HCT116 (cell line): ENCODE data around the gene MTHFD1L.

Source experiments
- CTCF ChIP-seq, 3 experiments: fragments of 200-600 bp in 1 of 3; sonication (generic) in 1 of 3; IDR thresholded peaks in 2 of 3; conservative IDR thresholded peaks in 1 of 3; 2 replicates each; pipeline ENCODE4 v1.5.1; 2012 to 2017; ENCODE audit warnings: low read depth in 2 of 3, low read length in 2 of 3, antibody characterized with exemption in 1 of 3, borderline replicate concordance in 1 of 3, control low read depth in 1 of 3, mild to moderate bottlenecking in 1 of 3, mixed read lengths in 1 of 3, mixed run types in 1 of 3, moderate library complexity in 1 of 3; ENCODE audit not compliant: insufficient read depth in 1 of 3
- EGR1 ChIP-seq: IDR thresholded peaks from 2 replicates; pipeline ENCODE4 v1.6.1; 2012; ENCODE audit warnings: low read depth
- EZH2 ChIP-seq: fragments of 200-600 bp; sonication (generic); IDR thresholded peaks from 2 replicates; pipeline ENCODE4 v1.6.1; 2017; ENCODE audit warnings: antibody characterized with exemption, mixed run types
- FOSL1 ChIP-seq: IDR thresholded peaks from 2 replicates; pipeline ENCODE4 v1.6.1; 2012; ENCODE audit warnings: low read depth
- JUND ChIP-seq: IDR thresholded peaks from 2 replicates; pipeline ENCODE4 v1.6.1; 2012
- POLR2A ChIP-seq: IDR thresholded peaks from 2 replicates; pipeline ENCODE4 v1.7.0; 2011; ENCODE audit warnings: borderline replicate concordance; ENCODE audit not compliant: insufficient read depth, insufficient read length; ENCODE audit errors: extremely low read depth
- POLR2AphosphoS5 ChIP-seq: IDR thresholded peaks from 2 replicates; pipeline ENCODE4 v1.6.1; 2011; ENCODE audit warnings: mild to moderate bottlenecking, low read depth, low read length, moderate library complexity
- RAD21 ChIP-seq: IDR thresholded peaks from 2 replicates; pipeline ENCODE4 v1.6.1; 2012; ENCODE audit warnings: low read depth, mild to moderate bottlenecking
- SIN3A ChIP-seq: IDR thresholded peaks from 2 replicates; pipeline ENCODE4 v1.6.1; 2012; ENCODE audit warnings: low read depth
- SP1 ChIP-seq: IDR thresholded peaks from 2 replicates; pipeline ENCODE4 v1.6.1; 2012; ENCODE audit warnings: low read depth
- SRF ChIP-seq: IDR thresholded peaks from 2 replicates; pipeline ENCODE4 v1.6.1; 2012; ENCODE audit warnings: low read depth
- TF ChIP-seq, protein P1 (sequence below): IDR thresholded peaks from 2 replicates; pipeline ENCODE4 v1.6.1; 2012
- TF ChIP-seq, protein P2 (sequence below): IDR thresholded peaks from 2 replicates; pipeline ENCODE4 v1.6.1; 2012; ENCODE audit warnings: low read depth
- TF ChIP-seq, protein P3 (sequence below): IDR thresholded peaks from 2 replicates; pipeline ENCODE4 v1.6.1; 2011; ENCODE audit warnings: mild to moderate bottlenecking, low read length, moderate library complexity; ENCODE audit not compliant: insufficient replicate concordance; ENCODE audit errors: extremely low read depth

GRCh38 chr6:151068761-151069312 lies 203.3 kb downstream of the MTHFD1L start:
- TF ChIP-seq CTCF (IDR thresholded peaks at IDR 0.05 in 2 of 3, conservative IDR thresholded peaks at IDR 0.05 in 1 of 3; ENCODE audit: borderline replicate concordance in 1 of 3, insufficient read depth in 1 of 3, low read depth in 2 of 3, low read length in 2 of 3) (no peak), POLR2AphosphoS5 (peak; percentile 11; the same call in 1 of the 2 replicates), SIN3A (no peak), POLR2A (no peak), EZH2 (no peak), EGR1 (no peak), FOSL1 (no peak), RAD21 (no peak), SRF (no peak), JUND (no peak), SP1 (no peak)
- TF ChIP-seq, protein P1, sequence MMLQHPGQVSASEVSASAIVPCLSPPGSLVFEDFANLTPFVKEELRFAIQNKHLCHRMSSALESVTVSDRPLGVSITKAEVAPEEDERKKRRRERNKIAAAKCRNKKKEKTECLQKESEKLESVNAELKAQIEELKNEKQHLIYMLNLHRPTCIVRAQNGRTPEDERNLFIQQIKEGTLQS, result no peak
- TF ChIP-seq, protein P2, sequence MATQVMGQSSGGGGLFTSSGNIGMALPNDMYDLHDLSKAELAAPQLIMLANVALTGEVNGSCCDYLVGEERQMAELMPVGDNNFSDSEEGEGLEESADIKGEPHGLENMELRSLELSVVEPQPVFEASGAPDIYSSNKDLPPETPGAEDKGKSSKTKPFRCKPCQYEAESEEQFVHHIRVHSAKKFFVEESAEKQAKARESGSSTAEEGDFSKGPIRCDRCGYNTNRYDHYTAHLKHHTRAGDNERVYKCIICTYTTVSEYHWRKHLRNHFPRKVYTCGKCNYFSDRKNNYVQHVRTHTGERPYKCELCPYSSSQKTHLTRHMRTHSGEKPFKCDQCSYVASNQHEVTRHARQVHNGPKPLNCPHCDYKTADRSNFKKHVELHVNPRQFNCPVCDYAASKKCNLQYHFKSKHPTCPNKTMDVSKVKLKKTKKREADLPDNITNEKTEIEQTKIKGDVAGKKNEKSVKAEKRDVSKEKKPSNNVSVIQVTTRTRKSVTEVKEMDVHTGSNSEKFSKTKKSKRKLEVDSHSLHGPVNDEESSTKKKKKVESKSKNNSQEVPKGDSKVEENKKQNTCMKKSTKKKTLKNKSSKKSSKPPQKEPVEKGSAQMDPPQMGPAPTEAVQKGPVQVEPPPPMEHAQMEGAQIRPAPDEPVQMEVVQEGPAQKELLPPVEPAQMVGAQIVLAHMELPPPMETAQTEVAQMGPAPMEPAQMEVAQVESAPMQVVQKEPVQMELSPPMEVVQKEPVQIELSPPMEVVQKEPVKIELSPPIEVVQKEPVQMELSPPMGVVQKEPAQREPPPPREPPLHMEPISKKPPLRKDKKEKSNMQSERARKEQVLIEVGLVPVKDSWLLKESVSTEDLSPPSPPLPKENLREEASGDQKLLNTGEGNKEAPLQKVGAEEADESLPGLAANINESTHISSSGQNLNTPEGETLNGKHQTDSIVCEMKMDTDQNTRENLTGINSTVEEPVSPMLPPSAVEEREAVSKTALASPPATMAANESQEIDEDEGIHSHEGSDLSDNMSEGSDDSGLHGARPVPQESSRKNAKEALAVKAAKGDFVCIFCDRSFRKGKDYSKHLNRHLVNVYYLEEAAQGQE, result no peak
- TF ChIP-seq, protein P3, sequence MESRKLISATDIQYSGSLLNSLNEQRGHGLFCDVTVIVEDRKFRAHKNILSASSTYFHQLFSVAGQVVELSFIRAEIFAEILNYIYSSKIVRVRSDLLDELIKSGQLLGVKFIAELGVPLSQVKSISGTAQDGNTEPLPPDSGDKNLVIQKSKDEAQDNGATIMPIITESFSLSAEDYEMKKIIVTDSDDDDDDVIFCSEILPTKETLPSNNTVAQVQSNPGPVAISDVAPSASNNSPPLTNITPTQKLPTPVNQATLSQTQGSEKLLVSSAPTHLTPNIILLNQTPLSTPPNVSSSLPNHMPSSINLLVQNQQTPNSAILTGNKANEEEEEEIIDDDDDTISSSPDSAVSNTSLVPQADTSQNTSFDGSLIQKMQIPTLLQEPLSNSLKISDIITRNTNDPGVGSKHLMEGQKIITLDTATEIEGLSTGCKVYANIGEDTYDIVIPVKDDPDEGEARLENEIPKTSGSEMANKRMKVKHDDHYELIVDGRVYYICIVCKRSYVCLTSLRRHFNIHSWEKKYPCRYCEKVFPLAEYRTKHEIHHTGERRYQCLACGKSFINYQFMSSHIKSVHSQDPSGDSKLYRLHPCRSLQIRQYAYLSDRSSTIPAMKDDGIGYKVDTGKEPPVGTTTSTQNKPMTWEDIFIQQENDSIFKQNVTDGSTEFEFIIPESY, result no peak
